RCC 7860 (cell line): ENCODE data around the gene DISC1.

ENCODE experiments used
- DNase-seq: peaks from one replicate; pipeline ENCODE4 v3.0.0-alpha.2; 2015; ENCODE audit warnings: low spot score
- FAIRE-seq: peaks from 2 replicates; lab custom pipeline; 2012; peaks lifted over from hg19 to GRCh38; lab: Jason Lieb, UNC

Gene DISC1

DNA sequence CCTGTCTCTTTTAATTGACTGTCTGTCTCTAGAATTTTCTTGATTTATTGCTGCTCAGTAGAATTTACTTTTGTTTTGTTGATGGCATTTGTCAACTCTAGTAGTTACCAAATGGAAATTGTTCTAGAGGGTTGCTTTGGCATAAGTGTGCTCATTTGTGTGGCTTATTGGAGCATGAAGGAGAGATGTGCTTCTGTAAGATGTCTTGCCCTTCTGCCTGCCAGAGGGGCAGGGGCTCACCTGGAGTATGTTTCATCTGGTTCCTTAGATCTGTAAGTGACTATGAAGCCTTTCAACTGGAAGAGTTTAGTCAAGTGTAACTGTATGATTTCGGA is 345.5 kb downstream of the DISC1 start:
- DNase-seq: no peak
- FAIRE-seq: no peak

DNA sequence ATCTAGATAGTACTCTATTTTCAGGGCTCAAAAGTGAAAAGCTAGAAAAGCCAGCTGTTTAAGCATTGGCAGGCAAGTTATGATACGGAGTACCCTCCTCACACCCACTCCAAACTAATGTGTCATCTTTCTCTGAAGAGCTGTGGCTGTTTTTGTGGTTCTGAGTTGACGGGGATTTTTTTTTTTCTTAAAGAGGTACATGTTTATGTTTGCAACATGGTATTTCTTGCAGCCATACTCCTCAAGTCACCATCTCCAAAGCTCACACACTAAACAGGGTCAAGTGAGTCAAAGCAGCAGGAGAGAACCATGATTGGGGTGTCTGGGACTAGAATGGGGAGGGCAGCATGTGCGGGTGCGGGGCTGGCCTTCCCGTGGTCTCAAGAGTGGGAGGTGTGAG is 347.2 kb downstream of the DISC1 start:
- FAIRE-seq: no peak
- DNase-seq: no peak

DNA sequence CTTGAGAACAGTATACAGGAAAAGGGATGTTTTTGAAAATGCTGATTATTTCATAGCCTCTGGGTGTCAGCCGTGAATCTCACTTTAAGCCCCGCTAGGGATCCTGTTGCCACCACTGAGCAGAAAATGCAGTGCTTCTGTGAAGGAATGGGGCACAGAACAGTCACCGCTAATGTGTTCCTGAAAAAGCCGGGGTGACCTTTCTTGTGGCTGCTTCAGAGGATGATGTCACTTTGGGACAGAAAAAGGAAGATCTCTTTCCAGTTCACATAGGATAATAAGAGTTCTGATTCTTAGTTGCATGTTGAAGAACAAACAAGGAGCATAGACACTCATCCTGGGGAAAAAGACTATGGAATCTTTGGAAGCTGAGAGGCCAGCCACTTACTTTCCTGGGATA is 349.6 kb downstream of the DISC1 start:
- DNase-seq (no peak), FAIRE-seq (no peak)

DNA sequence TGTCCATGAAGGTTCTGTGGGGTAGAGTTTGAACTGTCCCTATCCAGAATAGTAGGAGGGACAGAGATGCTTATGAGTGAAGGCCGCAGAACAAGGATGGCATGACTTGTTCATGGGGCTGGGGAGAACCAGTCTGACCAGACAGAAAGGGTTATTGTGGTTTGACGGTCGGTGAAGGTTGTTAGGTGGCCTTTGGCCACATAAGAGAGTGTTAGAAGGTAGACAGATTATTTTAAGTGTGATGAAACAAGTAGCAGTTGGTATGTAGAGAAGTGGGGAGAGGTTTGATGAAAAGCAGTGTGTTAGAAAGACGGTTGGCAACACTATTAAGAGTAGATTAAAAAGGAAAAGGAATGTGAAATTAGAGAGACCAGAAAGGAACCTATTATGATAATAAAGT is 355.1 kb downstream of the DISC1 start:
- DNase-seq: no peak
- FAIRE-seq: no peak

DNA sequence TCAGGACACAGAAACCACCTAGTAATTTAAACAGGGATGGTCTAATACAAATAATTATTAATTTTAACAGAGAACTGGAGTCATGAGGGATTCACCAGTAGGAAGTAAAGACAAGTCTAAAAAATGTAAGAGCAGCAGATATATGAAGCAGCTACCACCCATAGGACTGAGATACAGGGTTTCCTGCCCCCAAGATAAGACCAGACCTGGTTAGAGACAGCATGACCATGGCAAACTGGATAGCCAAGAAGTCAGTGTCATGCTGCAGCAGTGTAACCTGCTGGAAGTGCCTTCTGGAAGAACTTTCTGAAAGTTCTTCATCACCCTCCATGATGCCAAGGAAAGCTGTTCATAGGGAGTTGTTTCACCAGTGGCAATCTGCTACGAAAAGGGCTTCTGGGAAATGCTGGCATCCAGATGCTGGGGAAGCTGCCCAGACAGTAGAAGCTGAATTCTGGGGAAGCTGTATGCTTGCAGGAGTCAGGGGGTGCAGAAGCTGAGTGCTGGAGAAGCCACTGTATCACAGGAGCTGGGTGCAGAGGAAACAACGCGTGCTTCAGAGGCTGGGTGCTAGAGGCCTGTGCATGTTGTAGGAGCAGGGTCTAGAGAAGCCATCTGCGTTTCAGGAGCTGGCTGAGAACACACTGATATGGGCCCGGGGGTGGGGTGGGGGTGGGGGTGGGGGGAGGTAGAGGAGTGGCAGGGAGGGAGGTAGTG is 356.4 kb downstream of the DISC1 start:
- no peak for DNase-seq
- no peak for FAIRE-seq

DNA sequence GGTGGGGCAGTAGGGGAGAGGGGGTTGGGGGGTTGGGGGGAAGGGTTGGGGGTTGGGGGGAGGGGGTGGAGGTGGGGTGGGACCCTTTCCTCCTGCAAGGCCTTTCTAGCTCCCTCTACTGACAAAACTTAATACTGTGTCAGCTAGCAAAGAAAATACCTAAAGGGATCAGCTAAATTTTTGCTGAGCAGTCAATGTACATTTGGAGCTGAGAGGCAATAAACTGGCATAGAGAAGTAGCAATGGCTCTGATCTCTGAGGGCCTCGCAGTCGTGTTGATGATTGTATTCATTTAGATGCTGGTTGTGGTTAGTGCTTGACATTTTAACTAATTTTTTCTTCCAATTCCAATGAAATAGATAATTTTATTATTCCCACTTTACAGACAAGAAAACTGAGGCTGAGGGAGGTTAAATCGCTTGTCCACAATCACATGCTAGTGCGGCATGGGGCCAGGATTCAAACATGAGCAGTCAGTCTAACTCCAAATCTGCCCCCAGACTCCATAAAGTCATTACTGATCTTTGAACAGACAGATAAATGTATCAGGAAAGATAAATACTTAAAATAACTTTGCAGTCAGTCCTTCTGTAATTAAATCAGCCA is 357.1 kb downstream of the DISC1 start:
- DNase-seq: no peak
- FAIRE-seq: no peak

DNA sequence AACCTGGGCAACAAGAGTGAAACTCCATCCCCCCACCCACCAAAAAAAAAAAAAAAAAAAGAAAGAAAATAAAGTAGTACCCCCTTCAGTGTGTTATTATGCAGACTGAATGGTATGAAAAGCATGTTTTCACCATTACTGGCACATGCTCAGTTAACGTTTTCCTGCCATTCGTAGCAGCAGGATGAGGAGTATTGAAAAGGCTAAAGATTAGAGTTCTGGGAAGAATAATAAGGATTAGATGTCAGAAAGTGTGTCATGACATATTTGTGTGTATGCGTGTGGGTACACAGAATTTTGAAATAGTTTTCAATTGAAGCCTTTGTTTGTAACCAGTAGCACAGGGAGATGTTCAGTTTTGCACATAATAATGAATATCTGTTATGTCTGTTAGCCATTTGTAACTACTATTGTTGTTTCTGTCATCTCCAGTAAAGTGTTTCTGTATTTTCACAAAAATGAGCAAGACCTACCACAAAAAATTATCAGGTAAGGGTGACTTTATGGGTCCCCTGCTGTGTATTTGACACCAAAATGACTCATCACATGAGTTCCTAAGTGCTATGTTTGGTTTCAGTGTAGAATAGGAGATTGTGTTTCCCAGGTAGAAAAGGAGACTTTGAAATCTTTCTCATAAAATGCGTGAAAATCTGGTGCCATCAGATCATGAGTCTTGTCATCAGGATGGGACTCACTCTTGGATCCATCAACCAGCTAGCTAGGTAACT is 358.9 kb downstream of the DISC1 start:
- no peak for FAIRE-seq

DNA sequence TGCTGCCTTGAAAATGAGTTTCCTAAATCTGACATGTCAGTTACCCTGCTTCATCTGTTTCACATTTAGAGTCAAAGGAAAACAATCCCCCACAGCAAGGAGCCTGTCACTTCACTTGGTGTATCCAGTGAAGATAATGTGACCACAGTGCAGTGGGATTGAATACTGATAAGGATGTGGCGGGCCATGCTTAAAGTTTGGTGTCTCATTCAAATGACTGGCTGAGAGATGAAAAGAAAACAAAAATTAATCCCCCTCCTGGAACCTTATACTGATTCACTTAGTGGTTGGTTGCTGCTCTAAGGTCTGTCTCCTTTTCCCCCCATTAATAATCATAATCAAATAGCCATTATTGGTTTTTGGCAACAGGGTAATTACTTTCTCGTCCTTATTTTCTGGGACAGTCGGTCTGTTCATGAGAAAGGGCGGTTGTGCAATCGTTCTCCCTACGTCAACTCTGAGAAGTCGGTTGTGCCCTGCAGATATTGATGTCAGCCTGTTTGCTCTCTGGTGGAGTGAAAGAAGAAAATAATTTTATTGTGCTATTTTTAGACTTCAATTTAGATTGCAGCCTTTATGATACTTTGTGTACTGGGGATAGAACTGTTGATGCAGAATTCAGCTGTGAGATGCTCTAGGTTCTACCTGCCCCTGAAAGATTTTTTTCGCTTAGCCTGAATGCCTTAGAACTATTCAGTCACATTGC is 360.2 kb downstream of the DISC1 start:
- FAIRE-seq: no peak

More for the DNA sequence above, 358.9 kb downstream of the DISC1 start:
- DNase-seq: no peak

DNA sequence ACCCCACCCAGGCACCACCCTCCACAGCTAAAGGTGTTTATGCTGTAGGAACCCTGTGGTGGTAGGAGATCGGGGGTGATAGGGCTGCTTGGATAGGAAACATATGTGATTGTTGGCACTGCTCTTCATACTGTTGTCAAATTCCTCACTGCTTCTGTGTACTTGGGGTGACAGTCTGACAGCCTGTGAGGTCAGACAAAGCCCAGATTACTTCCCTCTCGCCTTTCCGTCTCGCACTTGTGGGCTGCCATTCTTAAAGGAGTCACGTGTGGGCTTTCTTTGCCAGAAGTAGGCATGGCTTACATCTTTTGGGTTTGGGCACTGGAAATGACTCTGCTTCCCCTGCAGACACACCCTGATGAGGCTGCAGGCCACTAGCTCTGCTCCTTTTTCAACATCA is 363.8 kb downstream of the DISC1 start:
- FAIRE-seq: no peak

More for the DNA sequence above, 360.2 kb downstream of the DISC1 start:
- no peak for DNase-seq

DNA sequence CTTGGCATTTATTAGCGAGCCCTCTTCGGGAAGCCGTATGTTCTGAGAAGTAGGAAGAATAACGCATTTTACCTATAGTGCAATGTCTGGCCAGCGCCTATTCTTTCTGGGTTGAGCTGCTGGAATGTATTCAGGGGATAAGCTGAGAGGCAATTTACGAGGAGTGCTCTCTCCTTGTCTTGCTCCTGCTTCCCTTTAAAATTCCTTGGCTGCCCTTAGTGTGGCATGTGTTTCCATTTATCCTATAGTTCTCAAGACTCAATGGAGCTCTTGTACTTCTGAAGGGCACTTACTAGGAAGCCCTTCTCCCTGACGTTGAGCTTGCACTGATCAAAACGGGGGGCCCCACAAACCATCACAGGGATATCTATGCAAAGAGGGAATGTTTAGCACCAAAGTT is 364.6 kb downstream of the DISC1 start:
- DNase-seq (no peak), FAIRE-seq (no peak)

More for the DNA sequence above, 363.8 kb downstream of the DISC1 start:
- DNase-seq: no peak

DNA sequence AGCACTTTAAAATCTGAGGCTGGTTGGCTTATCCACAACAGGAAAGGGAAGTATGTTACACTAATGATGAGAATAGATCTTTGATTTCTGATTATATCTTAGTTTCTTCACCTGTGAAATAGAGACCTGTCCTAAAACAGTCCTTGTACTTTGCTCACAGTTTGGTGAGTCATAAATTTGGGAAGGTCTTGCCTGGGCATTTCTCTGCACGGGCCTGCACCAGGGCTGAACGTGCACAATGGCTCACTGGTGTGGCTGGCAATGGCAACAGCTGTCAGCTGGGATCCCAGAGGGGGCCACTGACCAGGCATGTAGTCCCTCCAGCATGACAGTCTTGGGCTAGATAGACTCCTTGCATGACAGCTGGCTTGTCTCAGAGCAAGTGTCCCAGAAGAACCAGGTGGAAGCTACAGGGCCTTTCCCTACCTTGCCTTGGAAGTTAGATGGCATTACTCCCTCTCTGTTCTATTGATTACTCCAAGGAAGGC is 367.4 kb downstream of the DISC1 start:
- FAIRE-seq (no peak), DNase-seq (no peak)

DNA sequence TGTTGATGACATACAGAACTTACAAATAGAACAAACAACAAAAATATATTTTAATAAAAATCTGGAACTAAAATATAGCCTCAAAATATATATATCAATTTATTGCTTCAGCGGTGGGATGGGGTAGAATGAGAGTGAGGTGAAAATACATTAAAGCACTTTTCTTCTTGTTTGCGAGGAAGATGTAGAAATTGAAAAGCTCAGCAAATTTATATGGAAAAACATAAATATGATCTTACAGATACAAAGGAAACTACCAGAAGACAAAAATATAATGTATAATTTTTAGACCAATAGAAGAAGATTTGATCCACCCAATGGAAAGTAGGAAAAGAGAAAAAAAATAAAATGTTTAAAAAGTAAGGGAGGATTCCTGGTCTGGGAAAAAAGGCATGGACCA is 372.2 kb downstream of the DISC1 start:
- FAIRE-seq (no peak), DNase-seq (no peak)

DNA sequence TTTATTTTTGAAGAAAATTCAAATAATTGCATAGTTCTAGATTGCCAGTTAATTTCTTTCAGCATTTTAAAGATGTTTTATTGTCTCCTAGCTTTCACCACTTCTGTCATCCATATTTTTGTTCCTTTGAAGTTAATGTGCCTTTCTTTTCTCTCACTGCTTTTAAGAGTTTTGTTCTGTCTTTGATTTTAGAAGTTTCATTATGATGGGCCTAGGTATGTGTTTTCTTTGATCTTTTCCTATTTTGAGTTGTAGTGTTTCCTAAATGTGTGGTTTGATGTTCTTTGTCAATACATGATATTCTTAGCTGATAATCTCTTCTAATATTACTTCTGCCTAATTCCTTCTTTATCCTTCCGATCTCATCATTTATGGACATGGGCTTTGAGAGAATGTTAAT is 378.7 kb downstream of the DISC1 start:
- DNase-seq (no peak), FAIRE-seq (no peak)

DNA sequence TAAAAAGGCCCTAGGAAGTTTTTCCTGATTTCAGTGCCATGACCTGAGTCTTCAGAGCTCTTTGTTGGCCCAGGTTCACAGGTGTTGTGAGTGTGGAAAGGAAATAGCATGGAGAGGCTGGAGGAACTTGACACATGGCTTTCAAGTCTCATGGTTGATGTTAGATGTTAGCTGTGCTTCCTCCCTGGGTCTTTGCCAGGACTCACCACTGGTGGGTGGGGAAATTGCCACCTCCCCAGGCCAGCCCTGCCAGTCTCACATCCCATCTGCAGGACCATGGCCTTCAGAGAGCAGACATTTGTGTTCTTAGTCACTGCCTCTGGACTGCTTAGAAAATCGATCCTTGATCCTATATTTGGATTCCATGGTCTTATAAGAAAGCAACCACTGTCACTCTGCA is 383.2 kb downstream of the DISC1 start:
- FAIRE-seq (no peak), DNase-seq (no peak)

DNA sequence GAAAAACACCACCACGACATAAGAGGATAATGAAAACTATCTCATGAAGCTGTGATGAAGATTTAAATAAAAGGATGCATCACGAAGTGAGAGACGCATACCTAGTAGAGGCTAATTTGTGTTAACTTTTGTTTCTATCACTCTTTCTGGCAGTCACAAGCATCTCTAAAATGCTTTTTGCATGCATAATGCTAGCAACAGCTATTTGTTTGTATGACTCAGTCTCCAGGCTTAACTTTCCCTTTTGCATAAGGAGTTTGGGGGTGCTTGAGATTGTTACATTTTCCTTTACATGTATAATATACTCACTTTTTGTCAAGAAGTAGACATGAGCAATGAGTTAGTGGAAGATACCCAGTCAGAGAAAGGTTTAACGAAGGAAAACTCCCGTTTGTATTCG is 385.4 kb downstream of the DISC1 start:
- DNase-seq: no peak
- FAIRE-seq: no peak

DNA sequence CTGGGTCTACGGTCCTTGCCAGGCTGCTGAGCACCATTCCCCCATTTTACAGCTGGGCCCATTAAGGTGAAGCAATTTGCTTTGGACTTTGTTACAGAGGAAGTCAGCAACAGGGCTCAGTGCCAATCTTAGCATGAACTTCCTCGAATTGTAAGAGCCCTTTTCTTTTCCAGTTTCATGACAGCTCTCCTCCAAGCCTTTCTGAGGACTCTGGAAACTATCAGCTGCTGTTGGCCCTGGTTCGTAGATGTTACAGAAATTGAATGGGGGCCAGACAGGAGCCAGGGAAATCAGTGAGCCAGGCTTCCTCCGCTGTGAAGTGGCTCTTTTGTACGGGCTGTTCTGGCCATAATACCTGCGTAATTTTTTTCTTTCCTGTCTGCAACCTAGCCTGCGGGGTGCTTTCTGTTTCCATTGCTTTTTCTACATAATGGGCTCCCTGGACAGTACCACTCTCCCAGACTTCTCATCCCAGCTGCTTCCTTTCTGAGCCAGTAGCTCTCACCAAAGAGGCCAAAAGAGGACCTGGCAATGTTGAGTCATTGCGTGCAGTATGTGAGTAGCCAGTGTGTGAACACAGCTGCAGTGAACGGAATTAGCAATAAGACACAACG is 386.3 kb downstream of the DISC1 start:
- no peak for FAIRE-seq
- no peak for DNase-seq

DNA sequence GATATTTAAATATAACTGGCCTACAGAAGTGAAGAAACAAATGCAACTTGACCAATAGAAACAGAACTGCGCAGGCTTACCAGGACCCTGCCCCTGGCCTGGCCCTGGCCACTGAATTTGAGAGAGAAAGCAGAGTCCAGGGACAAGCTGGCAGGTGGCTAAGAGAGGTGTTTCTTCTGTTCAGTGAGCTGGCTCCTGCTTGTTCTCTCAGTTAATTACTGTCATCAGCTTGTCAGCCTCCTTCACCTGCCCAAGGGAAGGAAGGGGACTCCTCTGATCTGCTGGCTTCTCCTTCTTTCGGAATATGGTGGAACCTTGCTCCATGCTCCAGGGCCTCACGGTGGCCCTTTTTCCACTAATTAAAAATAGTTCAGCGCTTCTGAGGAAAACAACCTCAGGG is 388.4 kb downstream of the DISC1 start:
- DNase-seq (no peak), FAIRE-seq (no peak)

DNA sequence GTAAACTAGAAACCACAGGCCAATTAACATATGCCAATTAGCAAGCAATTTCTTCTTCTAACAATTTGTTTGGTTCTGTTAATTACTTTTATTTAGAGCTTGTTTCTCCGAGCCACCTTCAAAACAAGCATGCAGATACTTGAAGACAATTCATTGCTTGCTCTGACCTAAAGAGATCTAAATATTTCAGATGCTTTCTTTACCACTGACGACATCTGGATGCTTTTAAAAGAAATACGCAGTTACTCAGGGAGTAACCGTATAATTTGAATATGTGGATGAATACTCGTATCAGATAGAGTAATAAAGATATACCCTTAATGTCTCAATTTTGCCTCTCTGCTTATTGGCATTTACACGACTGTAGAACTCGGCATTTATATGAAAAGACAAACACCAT is 390.0 kb downstream of the DISC1 start:
- FAIRE-seq (no peak), DNase-seq (no peak)

DNA sequence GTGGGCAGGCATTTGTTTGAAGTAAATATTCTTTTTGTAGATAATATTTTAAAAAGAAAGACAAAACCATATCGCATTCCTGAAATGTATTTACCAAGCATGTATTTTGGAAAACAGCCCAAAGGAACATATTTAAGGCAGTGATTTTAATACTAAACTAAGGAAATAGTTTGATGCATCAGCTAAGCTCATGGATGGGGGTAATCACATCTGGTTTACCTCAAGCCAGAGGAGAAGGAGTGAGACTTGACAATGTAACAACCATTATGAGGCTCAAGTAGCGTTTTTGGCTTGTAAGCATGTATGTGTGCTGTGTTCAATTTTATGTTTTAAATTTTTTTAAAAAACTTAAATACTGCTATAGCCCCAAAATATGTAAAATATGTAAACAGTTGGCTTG is 390.5 kb downstream of the DISC1 start:
- DNase-seq: no peak

DNA sequence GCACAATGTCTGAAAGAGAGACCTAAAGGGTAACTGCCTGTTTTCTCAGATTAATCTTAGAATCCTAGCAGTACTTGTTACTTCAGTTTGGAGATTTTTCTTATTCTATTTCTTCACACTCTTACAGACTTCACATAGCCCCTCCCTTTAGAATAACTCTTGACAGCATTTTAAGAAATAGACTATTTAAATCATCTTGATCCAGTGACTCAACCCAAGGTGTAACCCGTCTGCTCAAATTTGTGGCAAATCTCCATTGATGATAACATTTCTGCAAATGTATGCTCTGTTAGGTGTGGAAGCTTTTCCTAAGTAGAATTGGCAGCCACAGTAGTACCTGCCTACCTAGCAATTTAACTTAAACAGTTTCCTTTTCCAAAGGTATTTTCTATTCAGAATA is 391.2 kb downstream of the DISC1 start:
- no peak for FAIRE-seq
- no peak for DNase-seq

More for the DNA sequence above, 390.5 kb downstream of the DISC1 start:
- no peak for FAIRE-seq
